ENCODE results near the gene ENGASE.

GRCh38 chr17:79075446-79075750, 774 bp downstream of the ENGASE start:
- TF ChIP-seq USF2 (CRISPR knock-in tag; IDR thresholded peaks at IDR 0.05) (no peak), SREBF2 (CRISPR knock-in tag; IDR thresholded peaks at IDR 0.05) (no peak), BDP1 (IDR thresholded peaks at IDR 0.05; ENCODE audit: insufficient read depth, insufficient read length) (no peak), CTCF (IDR thresholded peaks at IDR 0.05 in 2 of 3, conservative IDR thresholded peaks at IDR 0.05 in 1 of 3; ENCODE audit: insufficient read depth in 2 of 3, low read depth in 1 of 3, low read length in 3 of 3) (no peak), NFE2L1 (tag; IDR thresholded peaks at IDR 0.05; ENCODE audit: borderline replicate concordance, low read depth) (no peak)
